NCI-H748 (cell line): Measurements from ENCODE around the gene GPR161.

ENCODE experiments used
- DNase-seq: peaks from one replicate; lab custom pipeline; 2025; ENCODE audit not compliant: unreplicated experiment; lab: John Stamatoyannopoulos, UW

Gene GPR161

DNA sequence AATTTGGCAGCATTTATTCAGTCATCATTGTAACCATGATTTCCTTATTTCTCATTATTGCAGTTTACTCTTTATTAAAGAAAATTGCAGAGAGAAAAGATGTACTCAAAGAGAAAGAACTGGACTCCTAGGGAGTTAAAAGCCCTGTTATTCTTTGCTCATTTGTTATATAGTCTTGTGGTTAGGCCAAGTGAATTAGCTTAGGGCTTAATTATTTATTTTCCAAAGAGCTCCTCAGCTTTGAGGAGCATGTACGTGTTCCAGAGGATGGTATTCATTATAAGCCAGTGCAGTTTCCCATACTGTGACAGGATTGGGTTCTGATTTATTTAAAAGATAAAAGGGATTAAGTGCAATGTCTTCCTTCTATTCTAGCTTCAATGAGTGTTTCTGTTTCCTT, 86.4 kb downstream of the GPR161 start:
- no peak for DNase-seq

GRCh38 chr1:168045311-168045710, 91.4 kb downstream of the GPR161 start:
- no peak for DNase-seq

DNA sequence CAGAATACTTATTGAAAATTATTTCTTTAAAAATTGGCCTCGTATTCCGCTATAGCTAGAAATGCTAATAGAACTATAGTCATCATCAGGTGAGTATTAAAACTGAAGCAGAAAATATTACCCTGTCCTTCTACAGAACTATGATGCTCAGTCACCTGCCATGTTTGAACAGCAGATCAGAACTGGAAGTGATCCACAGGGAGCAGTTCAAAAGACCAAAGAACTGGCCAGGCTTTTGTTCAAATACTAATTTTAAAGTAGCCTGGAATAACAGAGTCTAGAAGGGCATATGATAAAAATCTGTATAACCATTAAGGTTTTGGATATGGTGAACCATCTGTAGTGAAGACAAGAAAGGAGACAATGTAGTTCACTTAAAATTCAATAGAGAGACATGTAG, 94.4 kb downstream of the GPR161 start:
- DNase-seq, result no peak

GRCh38 chr1:168035345-168035744, 101.4 kb downstream of the GPR161 start:
- no peak for DNase-seq

- DNase-seq, result no peak
Measured at GRCh38 chr1:168032029-168032428, 104.7 kb downstream of the GPR161 start.

GRCh38 chr1:168031627-168032026, 105.1 kb downstream of the GPR161 start:
- no peak for DNase-seq

GRCh38 chr1:168031198-168031597, 105.5 kb downstream of the GPR161 start:
- no peak for DNase-seq
